ENCODE results near the gene KLB. TPM values are rescaled to one million over a fixed set of nuclear protein-coding genes. Genes with fewer than 3 reads are reported as not detected.

KLB gene
- total RNA-seq: not detected in 2 replicates

GRCh38 chr4:39406763-39407583 lies at the start of gene KLB:
KLB (plus strand) TSS chr4:39406930; CDS start chr4:39406950, 20 bp downstream.

GRCh38 chr4:39365830-39366771 lies 40.6 kb upstream of the KLB start, which contains the start of gene RFC1:
RFC1 (minus strand) TSS chr4:39366362; CDS start chr4:39366241, 121 bp downstream.

GRCh38 chr4:39458505-39459300 lies 52.0 kb downstream of the KLB start, which contains the start of the genes LIAS and RPL9:
LIAS (plus strand) TSS chr4:39459056; CDS start chr4:39459118, 62 bp downstream.
RPL9 (minus strand) TSS chr4:39458922; CDS start chr4:39458439, 483 bp downstream.

Other genes starting within 250 kb of the KLB start
- 18.6 and 26.6 TPM in 2 replicates for gene WDR19, start 224.4 kb upstream of the KLB start, total RNA-seq
- gene RFC1, start 40.6 kb upstream of the KLB start, total RNA-seq: 21.5 and 55.3 TPM in 2 replicates
- gene RPL9, start 52.0 kb downstream of the KLB start, total RNA-seq: 3,460 and 5,118 TPM in 2 replicates
- gene LIAS, start 52.1 kb downstream of the KLB start, total RNA-seq: 7.1 and 8.9 TPM in 2 replicates
- gene UGDH, start 120.5 kb downstream of the KLB start, total RNA-seq: 69.8 and 85.0 TPM in 2 replicates
- gene SMIM14, start 231.9 kb downstream of the KLB start, total RNA-seq: 17.2 and 39.1 TPM in 2 replicates

All from pericardium fibroblast (primary cell).